ENCODE data around the gene GPR18. TPM values are rescaled to one million over a fixed set of nuclear protein-coding genes. Genes with fewer than 3 reads are reported as not detected.

Gene GPR18
- total and polyA plus RNA-seq, 2 of the 13 experiments (the other 11 are each of a cell fraction or from before 2014, with no cell fraction given), result not detected

GRCh38 chr13:99294958-99295357, 36.8 kb upstream of the GPR18 start (continued):
- TF ChIP-seq ZBTB40 (IDR thresholded peaks at IDR 0.05), result no peak
- TF ChIP-seq ZBTB40 (CRISPR knock-in tag; IDR thresholded peaks at IDR 0.05), result no peak

- no peak overlapping the region for H3K4me2 ChIP-seq (ENCODE audit: low read depth, low read length)
- ChIA-PET CTCF (ENCODE audit: low intra/inter-chr PET ratio, low total read pairs) (no interaction called here), POLR2A (no interaction called here)
- in situ Hi-C loops (cut with HindIII; ENCODE audit: extremely low pct_ligation_motif_present, low pct_unique_long_range_greater_than_20kb), result no loop called here
- no peak overlapping the region for H3K9ac ChIP-seq (ENCODE audit: insufficient read depth, low read depth, low read length)
- H3K9me3 ChIP-seq (ENCODE audit: low read length), result no peaks in the 10 kb centered on the region
- peaks cover 3 to 11% of the 10 kb centered on the region in 2 experiments; a peak in 3 of 5 replicates for H3K36me3 ChIP-seq (replicated peaks in 1 of 2; ENCODE audit: control insufficient read depth in 1 of 2, insufficient read depth in 2 of 2, low read length in 2 of 2)
- H3K4me3 ChIP-seq (replicated peaks in 1 of 3; ENCODE audit: insufficient read depth in 1 of 3, low read depth in 2 of 3, low read length in 3 of 3), result no peak overlapping the region
- no peaks in the 10 kb centered on the region for H3K79me2 ChIP-seq (ENCODE audit: insufficient read depth, low read length)
- no peaks in the 10 kb centered on the region for H3K27me3 ChIP-seq (ENCODE audit: control insufficient read depth in 1 of 2, insufficient read depth in 2 of 2, low read length in 2 of 2)
- TF ChIP-seq, protein P1, sequence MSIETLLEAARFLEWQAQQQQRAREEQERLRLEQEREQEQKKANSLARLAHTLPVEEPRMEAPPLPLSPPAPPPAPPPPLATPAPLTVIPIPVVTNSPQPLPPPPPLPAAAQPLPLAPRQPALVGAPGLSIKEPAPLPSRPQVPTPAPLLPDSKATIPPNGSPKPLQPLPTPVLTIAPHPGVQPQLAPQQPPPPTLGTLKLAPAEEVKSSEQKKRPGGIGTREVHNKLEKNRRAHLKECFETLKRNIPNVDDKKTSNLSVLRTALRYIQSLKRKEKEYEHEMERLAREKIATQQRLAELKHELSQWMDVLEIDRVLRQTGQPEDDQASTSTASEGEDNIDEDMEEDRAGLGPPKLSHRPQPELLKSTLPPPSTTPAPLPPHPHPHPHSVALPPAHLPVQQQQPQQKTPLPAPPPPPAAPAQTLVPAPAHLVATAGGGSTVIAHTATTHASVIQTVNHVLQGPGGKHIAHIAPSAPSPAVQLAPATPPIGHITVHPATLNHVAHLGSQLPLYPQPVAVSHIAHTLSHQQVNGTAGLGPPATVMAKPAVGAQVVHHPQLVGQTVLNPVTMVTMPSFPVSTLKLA (IDR thresholded peaks at IDR 0.05), result no peak
- ATAC-seq, result no peak
- H3K4me1 ChIP-seq (ENCODE audit: insufficient read depth, low read length), result no peaks in the 10 kb centered on the region
- DNase-seq (ENCODE audit: low spot score), result no peak
- H2AFZ ChIP-seq (ENCODE audit: low read length), result no peak overlapping the region
- no peaks in the 10 kb centered on the region for H4K20me1 ChIP-seq (ENCODE audit: insufficient read depth, low read length)
- no peak overlapping the region for H3K27ac ChIP-seq (ENCODE audit: extremely low read length, insufficient read depth, low read length)
- no TSS peak for BruUV-seq (replicated peaks)
- intact Hi-C loops (cut with micrococcal nuclease; ENCODE audit: unreplicated experiment), result no loop called here
- no peak for FAIRE-seq
Observed at GRCh38 chr13:99294198-99294597, 36.0 kb upstream of the GPR18 start.
